Effector memory CD8-positive, alpha-beta T cell (primary cell): Measurements from ENCODE around the gene TTLL3.
A peak's percentile ranks its signal among the peaks of the same experiment; 100 is the strongest.
"Not testable (repeated sequence)": the region's sequence is repeated elsewhere in the genome, so short reads cannot be mapped to it uniquely, and the experiment has no call there.

Experiments
- ATAC-seq: fragments of 150-1000 bp; cut with Tn5 transposase; replicated peaks from 2 replicates; pipeline ENCODE4 v1.10.0; 2021; ENCODE audit warnings: mild to moderate bottlenecking, moderate library complexity
- DNase-seq, 3 experiments: peaks; one replicate each; pipeline ENCODE4 v3.0.0; 2021
- H3K27ac Mint-ChIP-seq, 2 donors: one replicate each; pipeline ENCODE4 v1.8.0; 2022; ENCODE audit warnings: mild to moderate bottlenecking in 2 of 2, mixed read lengths in 2 of 2, moderate library complexity in 2 of 2
- H3K27me3 Mint-ChIP-seq, 2 donors: one replicate each; pipeline ENCODE4 v1.8.0; 2022; ENCODE audit warnings: mixed read lengths in 2 of 2
- H3K36me3 Mint-ChIP-seq: one replicate; pipeline ENCODE4 v1.8.0; 2022; ENCODE audit warnings: mild to moderate bottlenecking, moderate library complexity, mixed read lengths; ENCODE audit not compliant: insufficient read depth
- H3K4me1 Mint-ChIP-seq, 2 donors: one replicate each; pipeline ENCODE4 v1.8.0; 2022; ENCODE audit warnings: low read depth in 2 of 2, mixed read lengths in 2 of 2
- H3K4me3 Mint-ChIP-seq, 2 donors: one replicate each; pipeline ENCODE4 v1.8.0; 2022; ENCODE audit warnings: mild to moderate bottlenecking in 2 of 2, mixed read lengths in 2 of 2, moderate library complexity in 2 of 2
- H3K9me3 Mint-ChIP-seq, 2 donors: one replicate each; pipeline ENCODE4 v1.8.0; 2022; ENCODE audit warnings: mixed read lengths in 2 of 2
- total RNA-seq, 9 experiments: gene quantifications; one replicate each; lab custom pipeline; 2026; lab: John Stamatoyannopoulos, UW

The TTLL3 gene
- total RNA-seq: 5.5 to 50.4 (median 24.3) reads per million in 9 experiments

GRCh38 chr3:9809615-9810432 is at the start of gene TTLL3:
TSS of gene TTLL3 (plus strand) at chr3:9810262. CDS start at chr3:9810662, 400 bp downstream.
- peak within 1 kb of the TSS; percentile 98 to 99 for H3K27ac Mint-ChIP-seq

GRCh38 chr3:9760779-9761505 is 49.1 kb upstream of the TTLL3 start:
- Mint-ChIP-seq H3K9me3 (no peaks in the 10 kb centered on the region), H3K4me1 (no peaks in the 10 kb centered on the region), H3K27me3 (no peaks in the 10 kb centered on the region), H3K36me3 (peaks cover 8% of the 10 kb centered on the region), H3K4me3 (no peak overlapping the region), H3K27ac (peak overlapping the region in 1 of 2 donors; percentile 52)
- no peak for ATAC-seq
- DNase-seq: no peak

More at GRCh38 chr3:9809615-9810432, at the start of gene TTLL3:
- Mint-ChIP-seq H3K9me3 (no peaks in the 10 kb centered on the region), H3K4me1 (peaks cover 45 to 46% of the 10 kb centered on the region in 2 donors), H3K27me3 (no peaks in the 10 kb centered on the region), H3K36me3 (peaks cover 40% of the 10 kb centered on the region), H3K4me3 (peak within 1 kb of the TSS; percentile 90 to 94)
- ATAC-seq (peak; percentile 70), DNase-seq (peak; percentile 25 to 30 (median 26))

- H3K4me3 Mint-ChIP-seq: no peak overlapping the region
- DNase-seq (no peak), ATAC-seq (no peak)
Observed at GRCh38 chr3:9761919-9762318, 48.1 kb upstream of the TTLL3 start.

GRCh38 chr3:9762871-9763270 is 47.2 kb upstream of the TTLL3 start:
- H3K27ac Mint-ChIP-seq: no peak overlapping the region
- H3K27me3 Mint-ChIP-seq: no peaks in the 10 kb centered on the region
- no peak overlapping the region for H3K4me3 Mint-ChIP-seq
- H3K4me1 Mint-ChIP-seq: peaks cover 6 to 8% of the 10 kb centered on the region in 2 donors
- no peaks in the 10 kb centered on the region for H3K9me3 Mint-ChIP-seq
- peaks cover 4% of the 10 kb centered on the region for H3K36me3 Mint-ChIP-seq
- DNase-seq: no peak
- ATAC-seq: no peak

More at GRCh38 chr3:9761919-9762318, 48.1 kb upstream of the TTLL3 start:
- no peaks in the 10 kb centered on the region for H3K27me3 Mint-ChIP-seq
- no peaks in the 10 kb centered on the region for H3K9me3 Mint-ChIP-seq
- H3K4me1 Mint-ChIP-seq: peaks cover 2 to 3% of the 10 kb centered on the region in 2 donors
- H3K27ac Mint-ChIP-seq: no peak overlapping the region
- peaks cover 4% of the 10 kb centered on the region for H3K36me3 Mint-ChIP-seq

- Mint-ChIP-seq H3K4me3 (no peak overlapping the region), H3K27ac (peak overlapping the region in 1 of 2 donors; percentile 70), H3K9me3 (no peaks in the 10 kb centered on the region), H3K27me3 (no peaks in the 10 kb centered on the region), H3K36me3 (peaks cover 3% of the 10 kb centered on the region), H3K4me1 (peaks cover 21 to 23% of the 10 kb centered on the region in 2 donors)
- ATAC-seq: no peak
- no peak for DNase-seq
Observed at GRCh38 chr3:9765865-9766264, 44.2 kb upstream of the TTLL3 start.

- H3K36me3 Mint-ChIP-seq: peaks cover 3% of the 10 kb centered on the region
- ATAC-seq: no peak
- no peaks in the 10 kb centered on the region for H3K27me3 Mint-ChIP-seq
- H3K4me1 Mint-ChIP-seq: peaks cover 21 to 23% of the 10 kb centered on the region in 2 donors
- peak overlapping the region; percentile 4 for H3K4me3 Mint-ChIP-seq
- no peak for DNase-seq
- H3K27ac Mint-ChIP-seq: peak overlapping the region; percentile 70 to 75
- H3K9me3 Mint-ChIP-seq: no peaks in the 10 kb centered on the region
Observed at GRCh38 chr3:9767418-9767817, 42.6 kb upstream of the TTLL3 start.

GRCh38 chr3:9768141-9768775 is 41.8 kb upstream of the TTLL3 start:
- no peak for DNase-seq
- Mint-ChIP-seq H3K9me3 (no peaks in the 10 kb centered on the region), H3K36me3 (peaks cover 3% of the 10 kb centered on the region), H3K27ac (peak overlapping the region; percentile 70 to 75), H3K4me1 (peaks cover 21 to 23% of the 10 kb centered on the region in 2 donors), H3K4me3 (peak overlapping the region; percentile 4 to 44), H3K27me3 (no peaks in the 10 kb centered on the region)
- ATAC-seq: no peak

- Mint-ChIP-seq H3K27ac (peak overlapping the region; percentile 2 to 75), H3K27me3 (no peaks in the 10 kb centered on the region), H3K4me1 (peaks cover 21 to 23% of the 10 kb centered on the region in 2 donors), H3K4me3 (peak overlapping the region; percentile 44 to 47), H3K9me3 (no peaks in the 10 kb centered on the region), H3K36me3 (peaks cover 3% of the 10 kb centered on the region)
- DNase-seq: no peak
- no peak for ATAC-seq
Observed at GRCh38 chr3:9769012-9769411, 41.0 kb upstream of the TTLL3 start.

- Mint-ChIP-seq H3K4me1 (peaks cover 21 to 23% of the 10 kb centered on the region in 2 donors), H3K4me3 (peak within 1 kb of the TSS; percentile 44 to 47), H3K27ac (peak within 1 kb of the TSS; percentile 2 to 75)
Observed at GRCh38 chr3:9769426-9770275, 40.4 kb upstream of the TTLL3 start, which contains the start of gene CAMK1. TSS of gene CAMK1 (minus strand) at chr3:9769947. CDS start at chr3:9767749, 2,198 bp downstream.

GRCh38 chr3:9770276-9770812 is 39.7 kb upstream of the TTLL3 start:
- H3K27me3 Mint-ChIP-seq: no peaks in the 10 kb centered on the region
- peaks cover 3% of the 10 kb centered on the region for H3K36me3 Mint-ChIP-seq
- H3K4me3 Mint-ChIP-seq: peak overlapping the region; percentile 44 to 47
- H3K9me3 Mint-ChIP-seq: no peaks in the 10 kb centered on the region
- peak overlapping the region in 1 of 2 donors; percentile 73 for H3K27ac Mint-ChIP-seq
- DNase-seq (no peak), ATAC-seq (no peak)
- peaks cover 21 to 23% of the 10 kb centered on the region in 2 donors for H3K4me1 Mint-ChIP-seq

More at GRCh38 chr3:9769426-9770275, 40.4 kb upstream of the TTLL3 start, which contains the start of gene CAMK1:
- peak; percentile 28 to 47 (median 37) for DNase-seq
- Mint-ChIP-seq H3K9me3 (no peaks in the 10 kb centered on the region), H3K36me3 (peaks cover 3% of the 10 kb centered on the region), H3K27me3 (no peaks in the 10 kb centered on the region)
- peak; percentile 97 for ATAC-seq

GRCh38 chr3:9771007-9771406 is 39.1 kb upstream of the TTLL3 start:
- Mint-ChIP-seq H3K27ac (peak overlapping the region in 1 of 2 donors; percentile 74), H3K4me1 (peaks cover 21 to 23% of the 10 kb centered on the region in 2 donors), H3K4me3 (peak overlapping the region; percentile 40 to 44)
- H3K36me3 Mint-ChIP-seq, H3K9me3 Mint-ChIP-seq, H3K27me3 Mint-ChIP-seq, DNase-seq, ATAC-seq: not testable (repeated sequence)
